Hepatocyte (in vitro differentiated cells): Measurements from ENCODE around the gene SEC14L2. TPM values are rescaled to one million over a fixed set of nuclear protein-coding genes. Genes with fewer than 3 reads are reported as not detected.
A peak's percentile ranks its signal among the peaks of the same experiment; 100 is the strongest.

Experiments
- DNase-seq: peaks from one replicate; pipeline ENCODE4 v3.0.0-alpha.2; 2016; ENCODE audit warnings: low spot score
- H2AFZ ChIP-seq: fragments of 200-600 bp; sonication (generic); 2 replicates; pipeline ENCODE4 v1.6.0; 2016; ENCODE audit warnings: antibody characterized with exemption, mild to moderate bottlenecking
- H3K27ac ChIP-seq: fragments of 200-600 bp; sonication (generic); 2 replicates; pipeline ENCODE4 v1.5.1; 2016; ENCODE audit warnings: mild to moderate bottlenecking
- H3K27me3 ChIP-seq: fragments of 200-600 bp; sonication (generic); 2 replicates; pipeline ENCODE4 v1.6.1; 2016
- H3K36me3 ChIP-seq: fragments of 200-600 bp; sonication (generic); replicated peaks from 2 replicates; pipeline ENCODE4 v1.5.1; 2016; ENCODE audit warnings: low read depth; ENCODE audit not compliant: insufficient read depth
- H3K4me1 ChIP-seq: fragments of 200-600 bp; sonication (generic); 2 replicates; pipeline ENCODE4 v1.5.1; 2016; ENCODE audit warnings: mild to moderate bottlenecking, moderate library complexity; ENCODE audit not compliant: insufficient read depth
- H3K4me2 ChIP-seq: fragments of 200-600 bp; sonication (generic); 2 replicates; pipeline ENCODE4 v1.6.0; 2016
- H3K4me3 ChIP-seq: fragments of 200-600 bp; sonication (generic); 2 replicates; pipeline ENCODE4 v1.5.1; 2016; ENCODE audit warnings: mild to moderate bottlenecking
- H3K79me2 ChIP-seq: fragments of 200-600 bp; sonication (generic); 2 replicates; pipeline ENCODE4 v1.6.0; 2017; ENCODE audit warnings: mild to moderate bottlenecking
- H3K9me2 ChIP-seq: fragments of 200-600 bp; sonication (generic); replicated peaks from 2 replicates; pipeline ENCODE4 v1.6.0; 2017; ENCODE audit warnings: mild to moderate bottlenecking; ENCODE audit not compliant: insufficient read depth
- H3K9me3 ChIP-seq: fragments of 200-600 bp; sonication (generic); 2 replicates; pipeline ENCODE4 v1.5.1; 2016; ENCODE audit warnings: low read depth, mild to moderate bottlenecking
- H4K20me1 ChIP-seq: fragments of 200-600 bp; sonication (generic); 2 replicates; pipeline ENCODE4 v1.6.0; 2016; ENCODE audit warnings: mild to moderate bottlenecking; ENCODE audit not compliant: insufficient read depth, poor library complexity, severe bottlenecking
- EZH2 ChIP-seq: fragments of 200-600 bp; sonication (generic); IDR thresholded peaks from 2 replicates; pipeline ENCODE4 v1.6.1; 2016; ENCODE audit warnings: antibody characterized with exemption, mild to moderate bottlenecking, borderline replicate concordance
- EZH2phosphoT487 ChIP-seq: fragments of 200-600 bp; sonication (generic); IDR thresholded peaks from one replicate; pipeline ENCODE4 v1.6.1; 2018; ENCODE audit warnings: antibody characterized with exemption, mild to moderate bottlenecking, low read depth, moderate library complexity; ENCODE audit not compliant: unreplicated experiment, severe bottlenecking
- WGBS: methylation state at CpG from one replicate; pipeline ENCODE4 v1.1.6; 2016; ENCODE audit warnings: low lambda C conversion rate; ENCODE audit errors: missing lambda C conversion rate; 5-methylcytosine and 5-hydroxymethylcytosine counted together
- polyA plus RNA-seq: library from polyadenylated mRNA; unstranded; fragments of >200 nt; fragmentation: Nextera tagmentation; extraction: Ambion mirVana; gene quantifications from 2 replicates; pipeline ENCODE4 v1.2.1, GENCODE V29; 2016
- total RNA-seq: library from RNA; depleted of rRNA; stranded (reverse); fragments of >200 nt; gene quantifications from 2 replicates; pipeline ENCODE4 v1.2.3, GENCODE V29; 2014
- TF ChIP-seq, protein P1 (sequence below): fragments of 200-600 bp; sonication (generic); IDR thresholded peaks from 2 replicates; pipeline ENCODE4 v1.5.1; 2016; ENCODE audit warnings: antibody characterized with exemption, mild to moderate bottlenecking; ENCODE audit not compliant: poor library complexity

The SEC14L2 gene
- total and polyA plus RNA-seq, 2 experiments from 2014 or later, result 9.9 to 10.9 TPM

DNA sequence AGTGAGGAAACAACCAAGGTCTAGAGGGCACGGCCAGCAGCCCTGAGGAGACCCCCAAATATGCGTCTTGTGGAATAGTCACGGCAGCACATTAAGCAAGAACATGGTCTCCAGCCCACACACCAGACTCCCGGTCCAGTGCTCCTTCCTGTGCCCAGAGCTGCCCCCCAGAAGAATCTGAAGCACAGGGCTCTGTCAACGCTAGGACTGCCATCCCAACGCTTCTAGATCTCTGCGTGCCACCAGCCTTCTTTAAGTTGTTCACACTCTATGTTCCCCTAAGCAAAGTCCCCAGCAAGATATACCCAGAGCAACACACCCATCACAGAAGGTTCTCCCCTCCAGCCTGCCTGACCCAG, 3.5 kb upstream of the SEC14L2 start:
- H3K4me2 ChIP-seq, result no peak overlapping the region
- H3K36me3 ChIP-seq, result no peaks in the 10 kb centered on the region
- no peak for TF ChIP-seq EZH2phosphoT487
- H3K9me2 ChIP-seq, result no peaks in the 10 kb centered on the region
- WGBS, result 90% methylated on average over 7 of the region's 7 CpGs
- no peak for DNase-seq
- peaks cover 5% of the 10 kb centered on the region for H3K4me1 ChIP-seq
- H2AFZ ChIP-seq, result no peak overlapping the region
- no peak overlapping the region for H3K27ac ChIP-seq
- peaks cover 9% of the 10 kb centered on the region for H3K79me2 ChIP-seq
- H3K27me3 ChIP-seq, result no peaks in the 10 kb centered on the region
- H4K20me1 ChIP-seq, result no peaks in the 10 kb centered on the region
- no peak overlapping the region for H3K4me3 ChIP-seq
- no peaks in the 10 kb centered on the region for H3K9me3 ChIP-seq

DNA sequence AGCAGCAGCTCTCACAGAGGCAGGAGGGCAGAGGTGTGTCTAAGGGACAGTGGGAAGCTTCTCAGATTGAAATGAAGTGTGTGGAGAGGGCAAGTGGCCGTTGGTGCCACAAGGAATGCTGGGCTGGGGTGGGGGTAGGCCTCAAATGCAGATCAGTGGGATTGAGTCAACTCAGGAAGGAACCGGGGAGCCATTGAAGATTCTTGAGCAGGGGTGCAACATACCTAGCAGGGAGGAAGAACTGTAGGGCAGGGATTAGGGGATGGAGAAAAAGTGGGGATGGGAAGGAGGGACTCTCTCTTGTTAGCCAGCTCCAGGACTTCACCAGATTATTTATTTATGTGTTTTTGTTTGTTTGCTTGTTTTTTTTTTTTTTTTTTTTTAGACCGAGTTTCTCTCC, 2.9 kb upstream of the SEC14L2 start:
- peaks cover 5% of the 10 kb centered on the region for H3K4me1 ChIP-seq
- no peak overlapping the region for H3K4me3 ChIP-seq
- H3K27me3 ChIP-seq, result no peaks in the 10 kb centered on the region
- H4K20me1 ChIP-seq, result no peaks in the 10 kb centered on the region
- peaks cover 9% of the 10 kb centered on the region for H3K79me2 ChIP-seq
- TF ChIP-seq, protein P1, sequence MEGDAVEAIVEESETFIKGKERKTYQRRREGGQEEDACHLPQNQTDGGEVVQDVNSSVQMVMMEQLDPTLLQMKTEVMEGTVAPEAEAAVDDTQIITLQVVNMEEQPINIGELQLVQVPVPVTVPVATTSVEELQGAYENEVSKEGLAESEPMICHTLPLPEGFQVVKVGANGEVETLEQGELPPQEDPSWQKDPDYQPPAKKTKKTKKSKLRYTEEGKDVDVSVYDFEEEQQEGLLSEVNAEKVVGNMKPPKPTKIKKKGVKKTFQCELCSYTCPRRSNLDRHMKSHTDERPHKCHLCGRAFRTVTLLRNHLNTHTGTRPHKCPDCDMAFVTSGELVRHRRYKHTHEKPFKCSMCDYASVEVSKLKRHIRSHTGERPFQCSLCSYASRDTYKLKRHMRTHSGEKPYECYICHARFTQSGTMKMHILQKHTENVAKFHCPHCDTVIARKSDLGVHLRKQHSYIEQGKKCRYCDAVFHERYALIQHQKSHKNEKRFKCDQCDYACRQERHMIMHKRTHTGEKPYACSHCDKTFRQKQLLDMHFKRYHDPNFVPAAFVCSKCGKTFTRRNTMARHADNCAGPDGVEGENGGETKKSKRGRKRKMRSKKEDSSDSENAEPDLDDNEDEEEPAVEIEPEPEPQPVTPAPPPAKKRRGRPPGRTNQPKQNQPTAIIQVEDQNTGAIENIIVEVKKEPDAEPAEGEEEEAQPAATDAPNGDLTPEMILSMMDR, result no peak
- TF ChIP-seq EZH2phosphoT487, result no peak
- no peak for TF ChIP-seq EZH2
- H3K36me3 ChIP-seq, result no peaks in the 10 kb centered on the region
- no peak for DNase-seq
- no peaks in the 10 kb centered on the region for H3K9me2 ChIP-seq
- H3K9me3 ChIP-seq, result no peaks in the 10 kb centered on the region
- no peak overlapping the region for H2AFZ ChIP-seq
- no peak overlapping the region for H3K4me2 ChIP-seq
- H3K27ac ChIP-seq, result no peak overlapping the region
- WGBS, result 89% methylated on average over 3 of the region's 3 CpGs

DNA sequence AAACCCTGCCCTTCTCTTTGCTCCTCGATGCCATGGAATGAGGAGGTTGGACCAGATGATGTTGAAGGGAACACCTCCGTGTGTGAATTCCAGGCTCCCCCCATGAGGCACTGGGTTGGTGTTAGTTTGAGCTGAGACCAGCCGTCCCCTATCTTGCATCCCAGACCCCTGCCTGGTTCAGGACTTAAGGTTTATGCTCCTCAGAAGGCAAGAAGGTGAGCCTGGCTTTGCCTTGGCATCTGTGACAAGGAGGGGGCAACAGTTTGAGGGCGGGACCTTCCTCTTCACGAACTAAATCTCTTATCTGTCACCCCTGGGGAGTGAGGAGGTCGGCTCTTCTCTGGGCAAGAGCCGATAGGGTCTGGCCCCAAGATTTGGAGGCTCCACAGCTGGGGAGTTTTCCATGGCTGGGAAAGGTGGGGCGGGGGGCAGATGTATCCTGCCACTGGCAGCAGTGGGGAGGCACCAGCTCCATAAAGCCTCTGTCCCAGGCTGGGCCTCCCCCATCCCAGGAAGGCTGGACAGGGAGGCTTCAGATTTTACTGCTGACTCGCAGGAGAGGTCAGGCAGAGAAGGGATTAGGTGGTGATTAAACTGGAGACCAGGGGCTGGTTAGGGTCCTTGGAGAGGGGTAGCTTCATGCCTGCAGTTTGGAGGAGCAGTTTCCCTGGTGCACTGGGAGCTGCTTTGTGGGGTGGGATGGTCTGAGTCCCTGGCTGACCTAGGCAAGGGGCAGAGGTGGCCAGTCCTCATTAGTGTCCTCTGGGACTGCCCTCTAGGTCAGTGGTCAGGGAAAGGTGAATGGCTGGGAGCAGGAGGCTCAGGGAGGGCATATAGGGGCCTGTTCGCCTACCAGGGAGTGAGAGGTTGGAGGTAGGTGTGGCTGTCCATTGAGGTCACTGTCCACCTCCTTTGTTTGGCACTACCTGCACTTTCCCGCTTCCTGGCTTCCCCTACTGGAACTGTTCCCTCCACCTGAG, 1.1 kb downstream of the SEC14L2 start:
- Histone ChIP-seq H3K36me3 (no peaks in the 10 kb centered on the region), H2AFZ (peak overlapping the region; percentile 90), H3K4me1 (peaks cover 5% of the 10 kb centered on the region), H3K79me2 (peaks cover 9% of the 10 kb centered on the region), H3K4me2 (peak overlapping the region; percentile 99), H3K27ac (no peak overlapping the region), H3K9me3 (no peaks in the 10 kb centered on the region), H3K27me3 (no peaks in the 10 kb centered on the region), H3K4me3 (peak overlapping the region; percentile 96), H3K9me2 (no peaks in the 10 kb centered on the region), H4K20me1 (no peaks in the 10 kb centered on the region)
- DNase-seq, result no peak
- TF ChIP-seq, protein P1, result no peak
- TF ChIP-seq EZH2 (no peak), EZH2phosphoT487 (no peak)
- 31% methylated on average over 11 of the region's 11 CpGs for WGBS
